CD4-positive, alpha-beta T cell treated with Interleukin-15 for 1 hour (primary cell): ENCODE results near the gene FXYD6.
"Not testable (repeated sequence)": the region's sequence is repeated elsewhere in the genome, so short reads cannot be mapped to it uniquely, and the experiment has no call there.

Experiments used
- DNase-seq: peaks from one replicate; pipeline ENCODE4 v3.0.0-alpha.2; 2020

FXYD6 gene

GRCh38 chr11:117868088-117868487, 8.4 kb downstream of the FXYD6 start:
- DNase-seq = no peak

- no peak for DNase-seq
These were observed 9.9 kb downstream of the FXYD6 start for GRCh38 chr11:117866526-117866925.

- DNase-seq = not testable (repeated sequence)
These were observed 10.9 kb downstream of the FXYD6 start for GRCh38 chr11:117865546-117865945.

- DNase-seq = no peak
These were observed 13.1 kb downstream of the FXYD6 start for GRCh38 chr11:117863383-117863782.

GRCh38 chr11:117862753-117863152, 13.7 kb downstream of the FXYD6 start:
- DNase-seq = no peak

GRCh38 chr11:117862019-117862725, 14.3 kb downstream of the FXYD6 start:
- DNase-seq = no peak

GRCh38 chr11:117861151-117862018, 15.1 kb downstream of the FXYD6 start:
- no peak for DNase-seq

- DNase-seq = no peak
These were observed 16.3 kb downstream of the FXYD6 start for GRCh38 chr11:117860139-117860538.

- DNase-seq = no peak
These were observed 16.9 kb downstream of the FXYD6 start for GRCh38 chr11:117859488-117860112.

- no peak for DNase-seq
These were observed 17.4 kb downstream of the FXYD6 start for GRCh38 chr11:117859061-117859460.

GRCh38 chr11:117857734-117858414, 18.6 kb downstream of the FXYD6 start:
- no peak for DNase-seq

- DNase-seq = no peak
These were observed 20.4 kb downstream of the FXYD6 start for GRCh38 chr11:117855912-117856651.

- no peak for DNase-seq
These were observed 21.1 kb downstream of the FXYD6 start for GRCh38 chr11:117855186-117855845.

- no peak for DNase-seq
These were observed 24.1 kb downstream of the FXYD6 start for GRCh38 chr11:117852309-117852708.

GRCh38 chr11:117851852-117852251, 24.6 kb downstream of the FXYD6 start:
- no peak for DNase-seq

- DNase-seq = no peak
These were observed 25.4 kb downstream of the FXYD6 start for GRCh38 chr11:117851106-117851505.

- DNase-seq = no peak
These were observed 26.6 kb downstream of the FXYD6 start for GRCh38 chr11:117849781-117850414.

GRCh38 chr11:117843666-117844484, 32.6 kb downstream of the FXYD6 start:
- DNase-seq = peak; percentile 71

- peak; percentile 74 for DNase-seq
These were observed 34.1 kb downstream of the FXYD6 start for GRCh38 chr11:117842131-117842941.
